Measurements from ENCODE around the gene HAL.

HAL gene

GRCh38 chr12:96025518-96025917 lies 29.4 kb upstream of the HAL start:
- H2AK5ac ChIP-seq (ENCODE audit: low read depth, low read length) = no peak overlapping the region
- no CpG with 5 or more reads among the region's 4 CpGs for WGBS, 2 donors (ENCODE audit: extremely low coverage in 2 of 2, insufficient read length in 2 of 2, insufficient replicate concordance in 1 of 2)

GRCh38 chr12:96020314-96021003 lies 24.3 kb upstream of the HAL start:
- peaks cover 14 to 83% of the 10 kb centered on the region in 2 donors for H3K36me3 ChIP-seq (replicated peaks in 1 of 2; ENCODE audit: control insufficient read depth in 2 of 2, insufficient read depth in 2 of 2, low read length in 2 of 2)
- H2BK12ac ChIP-seq (ENCODE audit: low read length) = no peak overlapping the region
- no peak overlapping the region for H3K9ac ChIP-seq (ENCODE audit: low read depth, low read length, poor library complexity)
- no peak overlapping the region for H2BK5ac ChIP-seq (ENCODE audit: low read length)
- H3K9me3 ChIP-seq (replicated peaks in 1 of 2; ENCODE audit: control insufficient read depth in 2 of 2, insufficient read depth in 1 of 2, low read depth in 1 of 2, low read length in 2 of 2) = no peaks in the 10 kb centered on the region
- no peaks in the 10 kb centered on the region for H3K79me1 ChIP-seq (ENCODE audit: low read depth, low read length)
- H3K4me1 ChIP-seq (ENCODE audit: control insufficient read depth in 2 of 2, insufficient read depth in 1 of 2, low read depth in 1 of 2, low read length in 2 of 2) = no peaks in the 10 kb centered on the region
- DNase-seq (ENCODE audit: low spot score) = no peak
- H2BK15ac ChIP-seq (ENCODE audit: low read length) = no peak overlapping the region
- no peak overlapping the region for H2BK120ac ChIP-seq (ENCODE audit: low read depth, low read length)
- no peak overlapping the region for H2AK5ac ChIP-seq (ENCODE audit: low read depth, low read length)
- no peak overlapping the region for H2AFZ ChIP-seq (ENCODE audit: low read length)
- no peaks in the 10 kb centered on the region for H3K27me3 ChIP-seq (ENCODE audit: control insufficient read depth in 3 of 3, insufficient read depth in 3 of 3, low read depth in 1 of 3, low read length in 3 of 3)
- no CpG with 5 or more reads among the region's 3 CpGs for WGBS, 2 donors (ENCODE audit: extremely low coverage in 2 of 2, insufficient read length in 2 of 2, insufficient replicate concordance in 1 of 2)
- no peak overlapping the region for H3K14ac ChIP-seq (ENCODE audit: low read length)
- H4K8ac ChIP-seq (ENCODE audit: low read depth, low read length) = no peak overlapping the region
- H3K4me3 ChIP-seq (ENCODE audit: low read length in 2 of 2) = no peak overlapping the region
- no peak overlapping the region for H3K23ac ChIP-seq (ENCODE audit: low read depth, low read length, poor library complexity)
- no peak overlapping the region for H3K4ac ChIP-seq (ENCODE audit: low read length)
- H3K18ac ChIP-seq (ENCODE audit: low read length) = no peak overlapping the region
- H3K4me2 ChIP-seq (ENCODE audit: insufficient read depth, low read length, poor library complexity, severe bottlenecking) = no peak overlapping the region
- H4K91ac ChIP-seq (ENCODE audit: low read depth, low read length, poor library complexity) = no peak overlapping the region
- no peak overlapping the region for H3K27ac ChIP-seq (replicated peaks; ENCODE audit: low read length)

More at GRCh38 chr12:96025518-96025917, 29.4 kb upstream of the HAL start:
- Histone ChIP-seq H3K18ac (ENCODE audit: low read length) (no peak overlapping the region), H3K27me3 (ENCODE audit: control insufficient read depth in 3 of 3, insufficient read depth in 3 of 3, low read depth in 1 of 3, low read length in 3 of 3) (no peaks in the 10 kb centered on the region), H3K4me1 (ENCODE audit: control insufficient read depth in 2 of 2, insufficient read depth in 1 of 2, low read depth in 1 of 2, low read length in 2 of 2) (no peaks in the 10 kb centered on the region), H2BK12ac (ENCODE audit: low read length) (no peak overlapping the region), H3K27ac (replicated peaks; ENCODE audit: low read length) (no peak overlapping the region), H3K9me3 (replicated peaks in 1 of 2; ENCODE audit: control insufficient read depth in 2 of 2, insufficient read depth in 1 of 2, low read depth in 1 of 2, low read length in 2 of 2) (no peaks in the 10 kb centered on the region), H2BK5ac (ENCODE audit: low read length) (no peak overlapping the region), H3K14ac (ENCODE audit: low read length) (no peak overlapping the region), H4K91ac (ENCODE audit: low read depth, low read length, poor library complexity) (no peak overlapping the region), H3K79me1 (ENCODE audit: low read depth, low read length) (peaks cover 1% of the 10 kb centered on the region), H3K4me2 (ENCODE audit: insufficient read depth, low read length, poor library complexity, severe bottlenecking) (no peak overlapping the region), H3K4me3 (ENCODE audit: low read length in 2 of 2) (no peak overlapping the region), H3K36me3 (replicated peaks in 1 of 2; ENCODE audit: control insufficient read depth in 2 of 2, insufficient read depth in 2 of 2, low read length in 2 of 2) (peaks cover 13 to 79% of the 10 kb centered on the region in 2 donors), H2BK15ac (ENCODE audit: low read length) (no peak overlapping the region), H2BK120ac (ENCODE audit: low read depth, low read length) (no peak overlapping the region), H3K9ac (ENCODE audit: low read depth, low read length, poor library complexity) (no peak overlapping the region), H4K8ac (ENCODE audit: low read depth, low read length) (no peak overlapping the region), H3K23ac (ENCODE audit: low read depth, low read length, poor library complexity) (no peak overlapping the region), H2AFZ (ENCODE audit: low read length) (no peak overlapping the region), H3K4ac (ENCODE audit: low read length) (no peak overlapping the region)
- DNase-seq (ENCODE audit: low spot score) = no peak

- no peak overlapping the region for H3K27ac ChIP-seq (replicated peaks; ENCODE audit: low read length)
- no peak overlapping the region for H2AFZ ChIP-seq (ENCODE audit: low read length)
- H3K4me2 ChIP-seq (ENCODE audit: insufficient read depth, low read length, poor library complexity, severe bottlenecking) = no peak overlapping the region
- H2BK5ac ChIP-seq (ENCODE audit: low read length) = no peak overlapping the region
- no peak for DNase-seq (ENCODE audit: low spot score)
- no peak overlapping the region for H3K23ac ChIP-seq (ENCODE audit: low read depth, low read length, poor library complexity)
- WGBS, 2 donors (ENCODE audit: extremely low coverage in 2 of 2, insufficient read length in 2 of 2, insufficient replicate concordance in 1 of 2) = no CpG with 5 or more reads among the region's 5 CpGs
- no peaks in the 10 kb centered on the region for H3K4me1 ChIP-seq (ENCODE audit: control insufficient read depth in 2 of 2, insufficient read depth in 1 of 2, low read depth in 1 of 2, low read length in 2 of 2)
- no peaks in the 10 kb centered on the region for H3K79me1 ChIP-seq (ENCODE audit: low read depth, low read length)
- H3K9ac ChIP-seq (ENCODE audit: low read depth, low read length, poor library complexity) = no peak overlapping the region
- no peak overlapping the region for H3K4ac ChIP-seq (ENCODE audit: low read length)
- no peak overlapping the region for H3K18ac ChIP-seq (ENCODE audit: low read length)
- no peak overlapping the region for H2AK5ac ChIP-seq (ENCODE audit: low read depth, low read length)
- H4K8ac ChIP-seq (ENCODE audit: low read depth, low read length) = no peak overlapping the region
- H3K4me3 ChIP-seq (ENCODE audit: low read length in 2 of 2) = no peak overlapping the region
- H2BK120ac ChIP-seq (ENCODE audit: low read depth, low read length) = no peak overlapping the region
- H3K27me3 ChIP-seq (ENCODE audit: control insufficient read depth in 3 of 3, insufficient read depth in 3 of 3, low read depth in 1 of 3, low read length in 3 of 3) = no peaks in the 10 kb centered on the region
- H3K14ac ChIP-seq (ENCODE audit: low read length) = no peak overlapping the region
- no peak overlapping the region for H2BK12ac ChIP-seq (ENCODE audit: low read length)
- peaks cover 12 to 88% of the 10 kb centered on the region in 2 donors for H3K36me3 ChIP-seq (replicated peaks in 1 of 2; ENCODE audit: control insufficient read depth in 2 of 2, insufficient read depth in 2 of 2, low read length in 2 of 2)
- no peaks in the 10 kb centered on the region for H3K9me3 ChIP-seq (replicated peaks in 1 of 2; ENCODE audit: control insufficient read depth in 2 of 2, insufficient read depth in 1 of 2, low read depth in 1 of 2, low read length in 2 of 2)
- H2BK15ac ChIP-seq (ENCODE audit: low read length) = no peak overlapping the region
- no peak overlapping the region for H4K91ac ChIP-seq (ENCODE audit: low read depth, low read length, poor library complexity)
Observed at GRCh38 chr12:96015672-96016071, 19.5 kb upstream of the HAL start.

GRCh38 chr12:96014943-96015599 lies 18.9 kb upstream of the HAL start:
- no peak overlapping the region for H3K14ac ChIP-seq (ENCODE audit: low read length)
- no peak overlapping the region for H4K8ac ChIP-seq (ENCODE audit: low read depth, low read length)
- H3K27ac ChIP-seq (replicated peaks; ENCODE audit: low read length) = no peak overlapping the region
- no peaks in the 10 kb centered on the region for H3K9me3 ChIP-seq (replicated peaks in 1 of 2; ENCODE audit: control insufficient read depth in 2 of 2, insufficient read depth in 1 of 2, low read depth in 1 of 2, low read length in 2 of 2)
- H3K36me3 ChIP-seq (replicated peaks in 1 of 2; ENCODE audit: control insufficient read depth in 2 of 2, insufficient read depth in 2 of 2, low read length in 2 of 2) = peaks cover 15 to 88% of the 10 kb centered on the region in 2 donors
- H2AFZ ChIP-seq (ENCODE audit: low read length) = no peak overlapping the region
- no peak overlapping the region for H3K18ac ChIP-seq (ENCODE audit: low read length)
- no peak overlapping the region for H2BK15ac ChIP-seq (ENCODE audit: low read length)
- no peak overlapping the region for H2BK12ac ChIP-seq (ENCODE audit: low read length)
- H3K4me2 ChIP-seq (ENCODE audit: insufficient read depth, low read length, poor library complexity, severe bottlenecking) = no peak overlapping the region
- no peak overlapping the region for H3K4ac ChIP-seq (ENCODE audit: low read length)
- H2BK120ac ChIP-seq (ENCODE audit: low read depth, low read length) = no peak overlapping the region
- DNase-seq (ENCODE audit: low spot score) = no peak
- H2AK5ac ChIP-seq (ENCODE audit: low read depth, low read length) = no peak overlapping the region
- no peak overlapping the region for H3K9ac ChIP-seq (ENCODE audit: low read depth, low read length, poor library complexity)
- H2BK5ac ChIP-seq (ENCODE audit: low read length) = no peak overlapping the region
- no peak overlapping the region for H4K91ac ChIP-seq (ENCODE audit: low read depth, low read length, poor library complexity)
- no peaks in the 10 kb centered on the region for H3K79me1 ChIP-seq (ENCODE audit: low read depth, low read length)
- no peaks in the 10 kb centered on the region for H3K27me3 ChIP-seq (ENCODE audit: control insufficient read depth in 3 of 3, insufficient read depth in 3 of 3, low read depth in 1 of 3, low read length in 3 of 3)
- WGBS, 2 donors (ENCODE audit: extremely low coverage in 2 of 2, insufficient read length in 2 of 2, insufficient replicate concordance in 1 of 2) = no CpG with 5 or more reads among the region's 3 CpGs
- no peak overlapping the region for H3K23ac ChIP-seq (ENCODE audit: low read depth, low read length, poor library complexity)
- no peaks in the 10 kb centered on the region for H3K4me1 ChIP-seq (ENCODE audit: control insufficient read depth in 2 of 2, insufficient read depth in 1 of 2, low read depth in 1 of 2, low read length in 2 of 2)
- H3K4me3 ChIP-seq (ENCODE audit: low read length in 2 of 2) = no peak overlapping the region

Data from neuronal stem cell (in vitro differentiated cells).